HepG2 (cell line): ENCODE measurements around the gene ERFL. TPM values are rescaled to one million over a fixed set of nuclear protein-coding genes. Genes with fewer than 3 reads are reported as not detected.

ENCODE experiments used
- ATF2 ChIP-seq: sonication (generic); formaldehyde crosslinking; IDR thresholded peaks from 2 replicates; pipeline ENCODE4 v1.4.0; 2020; ENCODE audit warnings: missing genetic modification reagents
- DNMT3B ChIP-seq: conservative IDR thresholded peaks from 2 replicates; pipeline ENCODE4 v1.6.1; 2016; ENCODE audit warnings: missing biosample characterization, control low read depth
- FOXO4 ChIP-seq: sonication (generic); formaldehyde crosslinking; conservative IDR thresholded peaks from 2 replicates; pipeline ENCODE4 v1.8.1; 2023; ENCODE audit warnings: missing genetic modification reagents
- JUN ChIP-seq: sonication (generic); formaldehyde crosslinking; IDR thresholded peaks from 2 replicates; pipeline ENCODE4 v1.4.0; 2020; ENCODE audit warnings: mild to moderate bottlenecking, missing genetic modification reagents
- KAT7 ChIP-seq: IDR thresholded peaks from 2 replicates; pipeline ENCODE4 v1.6.1; 2018; ENCODE audit warnings: borderline replicate concordance, missing compliant biosample characterization
- PHB2 ChIP-seq: fragments of 450-650 bp; IDR thresholded peaks from 2 replicates; pipeline ENCODE4 v1.6.1; 2018; ENCODE audit not compliant: partially characterized antibody
- RXRA ChIP-seq: sonication (generic); formaldehyde crosslinking; IDR thresholded peaks from 2 replicates; pipeline ENCODE4 v1.5.1; 2020; ENCODE audit warnings: missing genetic modification reagents
- SYNCRIP ChIP-seq: fragments of 200-400 bp; formaldehyde crosslinking; IDR thresholded peaks from 2 replicates; pipeline ENCODE4 v1.6.1; 2018; ENCODE audit warnings: mild to moderate bottlenecking, low read depth, low read length; ENCODE audit not compliant: insufficient read depth
- TEAD3 ChIP-seq: optimal IDR thresholded peaks from 2 replicates; pipeline ENCODE3; 2016; ENCODE audit warnings: borderline replicate concordance
- YY1 ChIP-seq: IDR thresholded peaks from 2 replicates; pipeline ENCODE4 v1.6.1; 2011; ENCODE audit warnings: low read length, low read depth, moderate library complexity, mild to moderate bottlenecking; ENCODE audit not compliant: insufficient read depth, insufficient replicate concordance
- ZBTB4 ChIP-seq: sonication (generic); formaldehyde crosslinking; IDR thresholded peaks from 2 replicates; pipeline ENCODE4 v1.4.0; 2020; ENCODE audit warnings: missing genetic modification reagents, mild to moderate bottlenecking, borderline replicate concordance
- ZFP1 ChIP-seq: IDR thresholded peaks from 2 replicates; pipeline ENCODE4 v1.6.1; 2016
- ZHX2 ChIP-seq, 2 experiments: sonication (generic) in 1 of 2; formaldehyde crosslinking in 1 of 2; IDR thresholded peaks; 2 replicates each; pipeline versions ENCODE4 v1.6.1 to v1.9.0; 2014 to 2022; ENCODE audit warnings: antibody characterized with exemption in 1 of 2, borderline replicate concordance in 1 of 2, inconsistent platforms in 1 of 2, low read depth in 1 of 2, missing genetic modification reagents in 1 of 2
- ZNF292 ChIP-seq: sonication (generic); formaldehyde crosslinking; IDR thresholded peaks from 2 replicates; pipeline ENCODE4 v1.8.1; 2022; ENCODE audit warnings: mild to moderate bottlenecking, low read depth, missing genetic modification reagents, borderline replicate concordance
- ZNF737 ChIP-seq: sonication (generic); formaldehyde crosslinking; IDR thresholded peaks from 2 replicates; pipeline ENCODE4 v1.5.0; 2020; ENCODE audit warnings: missing genetic modification reagents, mild to moderate bottlenecking, borderline replicate concordance
- ZNF740 ChIP-seq: sonication (generic); formaldehyde crosslinking; IDR thresholded peaks from 2 replicates; pipeline ENCODE4 v1.4.0; 2020; ENCODE audit warnings: missing genetic modification reagents
- polyA plus RNA-seq, 8 experiments: library from polyadenylated mRNA; depleted of rRNA in 3 of 8; stranded (reverse) in 7 of 8; unstranded in 1 of 8; fragments of >200 nt; fragmentation: Illumina TruSeq in 4 of 8; extraction: Trizol in 4 of 8; gene quantifications; 2 replicates each; pipeline versions ENCODE4 v1.2.1 to v1.2.3, GENCODE V29; 2011 to 2016; ENCODE audit warnings: low read depth in 4 of 8, missing spikeins in 1 of 8, mixed read lengths in 1 of 8; ENCODE audit not compliant: insufficient read depth in 1 of 8
- total RNA-seq, 5 experiments: library from RNA; depleted of rRNA; stranded (reverse); fragments of >200 nt; fragmentation: Illumina TruSeq; extraction: Trizol; gene quantifications; 2 replicates each; pipeline ENCODE4 v1.2.3, GENCODE V29; 2016; ENCODE audit warnings: low read depth in 1 of 5

The ERFL gene
- total and polyA plus RNA-seq, 2 of the 13 experiments (the other 11 are each of a cell fraction or from before 2014, with no cell fraction given), result not detected

GRCh38 chr19:41859618-41860418 is 68.4 kb downstream of the ERFL start, which contains the start of gene RPS19 (continued):
- TF ChIP-seq ZHX2 (IDR thresholded peaks at IDR 0.05; ENCODE audit: low read depth), result peak; percentile 67
- TF ChIP-seq ZHX2 (CRISPR knock-in tag; IDR thresholded peaks at IDR 0.05; ENCODE audit: borderline replicate concordance), result no peak; the same call in 1 of the 2 replicates
- no peak for TF ChIP-seq ZNF292 (CRISPR knock-in tag)
- TF ChIP-seq DNMT3B (CRISPR knock-in tag), result no peak
- no peak for TF ChIP-seq PHB2
- TF ChIP-seq ZBTB4 (CRISPR knock-in tag), result no peak
- TF ChIP-seq ZFP1, result peak; percentile 42; the same call in 1 of the 2 replicates
- no peak; the same call in 1 of the 2 replicates for TF ChIP-seq JUN (CRISPR knock-in tag)
- no peak for TF ChIP-seq FOXO4 (CRISPR knock-in tag)
- peak; percentile 72 for TF ChIP-seq YY1
- TF ChIP-seq RXRA (CRISPR knock-in tag), result peak; percentile 80
- TF ChIP-seq TEAD3 (CRISPR knock-in tag), result peak; percentile 50
- TF ChIP-seq SYNCRIP, result no peak
- TF ChIP-seq KAT7, result no peak
- no peak for TF ChIP-seq ZNF737
- TF ChIP-seq ZNF740, result no peak
- peak; percentile 57; the same call in 1 of the 2 replicates for TF ChIP-seq ATF2 (CRISPR knock-in tag)
